H1 (cell line): ENCODE results near the gene SLC25A48. TPM values are rescaled to one million over a fixed set of nuclear protein-coding genes. Genes with fewer than 3 reads are reported as not detected.

Source experiments
- CTCF ChIA-PET: fragments of 300-600 bp; sonication (Branson Sonifier 250); formaldehyde crosslinking; loops from one replicate; lab custom pipeline; 2021; ENCODE audit not compliant: partially characterized antibody; lab: Charles Lee
- POLR2A ChIA-PET: fragments of 300-600 bp; sonication (Branson Sonifier 250); formaldehyde crosslinking; loops from one replicate; lab custom pipeline; 2021; ENCODE audit warnings: inconsistent platforms; ENCODE audit not compliant: partially characterized antibody; lab: Charles Lee
- DNase-seq, 2 experiments: peaks; one replicate each; pipeline versions ENCODE4 v3.0.0 to v3.0.0-alpha.2; 2010 to 2022; ENCODE audit warnings: low spot score in 2 of 2, low read depth in 1 of 2, mixed read lengths in 1 of 2
- FAIRE-seq: peaks from 2 replicates; lab custom pipeline; 2011; peaks lifted over from hg19 to GRCh38; lab: Jason Lieb, UNC
- H2AFZ ChIP-seq: 2 replicates; pipeline ENCODE4 v1.8.1; 2012; ENCODE audit warnings: low read length, inconsistent platforms
- H2AK5ac ChIP-seq: 2 replicates; pipeline ENCODE4 v1.6.1; 2013; ENCODE audit warnings: low read depth, low read length
- H2BK120ac ChIP-seq: replicated peaks from 2 replicates; pipeline ENCODE3; 2013; ENCODE audit warnings: low read depth, low read length, inconsistent platforms
- H2BK12ac ChIP-seq: 2 replicates; pipeline ENCODE4 v1.6.1; 2013; ENCODE audit warnings: low read depth, low read length
- H2BK15ac ChIP-seq: 2 replicates; pipeline ENCODE4 v1.6.1; 2013; ENCODE audit warnings: low read length
- H2BK20ac ChIP-seq: 2 replicates; pipeline ENCODE4 v1.6.1; 2013; ENCODE audit warnings: low read length
- H2BK5ac ChIP-seq: 2 replicates; pipeline ENCODE4 v1.6.1; 2013; ENCODE audit warnings: low read depth, low read length
- H3K14ac ChIP-seq: 2 replicates; pipeline ENCODE4 v1.6.1; 2013; ENCODE audit warnings: inconsistent platforms; ENCODE audit not compliant: insufficient read length
- H3K18ac ChIP-seq: 2 replicates; pipeline ENCODE4 v1.6.1; 2013; ENCODE audit warnings: low read length; ENCODE audit errors: extremely low read depth
- H3K23ac ChIP-seq: 2 replicates; pipeline ENCODE4 v1.6.1; 2013; ENCODE audit warnings: inconsistent platforms; ENCODE audit not compliant: insufficient read length
- H3K23me2 ChIP-seq: 2 replicates; pipeline ENCODE4 v1.6.1; 2013; ENCODE audit warnings: low read depth, low read length
- H3K27ac ChIP-seq: 2 replicates; pipeline ENCODE4 v1.6.1; 2011; ENCODE audit warnings: low read depth, low read length, inconsistent platforms
- H3K27me3 ChIP-seq, 4 experiments: replicated peaks in 1 of 4; 1 replicate in 1 of 4; 2 replicates in 3 of 4; pipeline versions ENCODE4 v1.6.1 to v1.8.1; 2011 to 2013; ENCODE audit warnings: low read length in 3 of 4, mild to moderate bottlenecking in 3 of 4, inconsistent platforms in 2 of 4, mixed read lengths in 2 of 4, moderate library complexity in 1 of 4; ENCODE audit not compliant: control insufficient read depth in 3 of 4, insufficient read depth in 3 of 4; ENCODE audit errors: extremely low read depth in 1 of 4
- H3K36me3 ChIP-seq, 4 experiments: 2 replicates each; pipeline versions ENCODE4 v1.6.1 to v1.8.1; 2011 to 2013; ENCODE audit warnings: mild to moderate bottlenecking in 4 of 4, low read length in 3 of 4, moderate library complexity in 2 of 4, control low read depth in 1 of 4, inconsistent platforms in 1 of 4; ENCODE audit not compliant: insufficient read depth in 4 of 4, control insufficient read depth in 2 of 4
- H3K4ac ChIP-seq: replicated peaks from 2 replicates; pipeline ENCODE3; 2013; ENCODE audit warnings: low read length, low read depth, mixed read lengths, inconsistent platforms; ENCODE audit not compliant: insufficient read length
- H3K4me1 ChIP-seq, 4 experiments: replicated peaks in 1 of 4; 1 replicate in 1 of 4; 2 replicates in 3 of 4; pipeline versions ENCODE4 v1.6.1 to v1.8.1; 2011 to 2013; ENCODE audit warnings: low read length in 3 of 4, inconsistent platforms in 2 of 4, mixed read lengths in 1 of 4; ENCODE audit not compliant: insufficient read depth in 4 of 4, control insufficient read depth in 3 of 4
- H3K4me2 ChIP-seq, 2 experiments: 2 replicates each; pipeline versions ENCODE4 v1.6.1 to v1.8.1; 2011 to 2013; ENCODE audit warnings: low read depth in 2 of 2, low read length in 2 of 2, control low read depth in 1 of 2, inconsistent platforms in 1 of 2, mild to moderate bottlenecking in 1 of 2; ENCODE audit not compliant: insufficient read depth in 1 of 2
- H3K4me3 ChIP-seq, 4 experiments: fragments of 200-600, 300-600 bp in 1 of 4; sonication (generic), shearing (Covaris generic), sonication (Bioruptor Twin) in 1 of 4; 2 replicates each; pipeline versions ENCODE4 v1.5.1 to v1.8.1; 2011 to 2016; ENCODE audit warnings: low read length in 4 of 4, low read depth in 3 of 4, control low read depth in 2 of 4, inconsistent platforms in 2 of 4, mild to moderate bottlenecking in 2 of 4, mixed read lengths in 1 of 4, moderate library complexity in 1 of 4; ENCODE audit not compliant: insufficient read depth in 2 of 4; ENCODE audit errors: extremely low read depth in 1 of 4
- H3K56ac ChIP-seq: replicated peaks from 2 replicates; pipeline ENCODE3; 2013; ENCODE audit warnings: low read depth, mild to moderate bottlenecking, mixed read lengths, low read length, inconsistent platforms; ENCODE audit not compliant: insufficient read length
- H3K79me1 ChIP-seq: 2 replicates; pipeline ENCODE4 v1.6.1; 2013; ENCODE audit warnings: low read depth, low read length, control low read depth
- H3K79me2 ChIP-seq, 2 experiments: 2 replicates each; pipeline versions ENCODE4 v1.6.1 to v1.8.1; 2012 to 2013; ENCODE audit warnings: low read length in 2 of 2, mild to moderate bottlenecking in 2 of 2, inconsistent platforms in 1 of 2; ENCODE audit not compliant: insufficient read depth in 2 of 2, control insufficient read depth in 1 of 2
- H3K9ac ChIP-seq, 4 experiments: replicated peaks in 1 of 4; 1 replicate in 1 of 4; 2 replicates in 3 of 4; pipeline versions ENCODE4 v1.6.1 to v1.8.1; 2011 to 2013; ENCODE audit warnings: low read depth in 3 of 4, low read length in 3 of 4, control low read depth in 2 of 4, mild to moderate bottlenecking in 2 of 4, moderate library complexity in 2 of 4, inconsistent platforms in 1 of 4; ENCODE audit errors: extremely low read depth in 1 of 4
- H3K9me3 ChIP-seq, 2 experiments: 2 replicates each; pipeline versions ENCODE4 v1.6.1 to v1.8.1; 2012 to 2013; ENCODE audit warnings: mild to moderate bottlenecking in 2 of 2, moderate library complexity in 2 of 2, control low read depth in 1 of 2, inconsistent platforms in 1 of 2, low read depth in 1 of 2, low read length in 1 of 2, mixed read lengths in 1 of 2; ENCODE audit not compliant: insufficient read depth in 2 of 2
- H4K20me1 ChIP-seq, 2 experiments: replicated peaks in 1 of 2; 2 replicates each; pipeline versions ENCODE3 to v1.8.1; 2011 to 2013; ENCODE audit warnings: inconsistent platforms in 2 of 2, low read length in 2 of 2, mild to moderate bottlenecking in 1 of 2; ENCODE audit not compliant: insufficient read depth in 2 of 2, control insufficient read depth in 1 of 2
- H4K5ac ChIP-seq: 2 replicates; pipeline ENCODE4 v1.6.1; 2013; ENCODE audit warnings: low read length, low read depth, mixed read lengths, inconsistent platforms; ENCODE audit not compliant: insufficient read length
- H4K8ac ChIP-seq: 2 replicates; pipeline ENCODE4 v1.8.0; 2013; ENCODE audit warnings: mild to moderate bottlenecking, moderate library complexity, low read length, inconsistent platforms; ENCODE audit not compliant: insufficient read depth; ENCODE audit errors: extremely low read depth
- H4K91ac ChIP-seq: replicated peaks from 2 replicates; pipeline ENCODE3; 2013; ENCODE audit warnings: low read length, mixed read lengths, inconsistent platforms; ENCODE audit not compliant: insufficient read length
- ATF2 ChIP-seq: IDR thresholded peaks from 2 replicates; pipeline ENCODE4 v1.6.1; 2012; ENCODE audit warnings: low read length, inconsistent platforms
- CHD1 ChIP-seq: IDR thresholded peaks from 2 replicates; pipeline ENCODE4 v1.6.1; 2012; ENCODE audit warnings: low read depth, low read length, improper control_type of control experiment
- EP300 ChIP-seq, 2 experiments: IDR thresholded peaks; 1 replicate in 1 of 2; 2 replicates in 1 of 2; pipeline ENCODE4 v1.6.1; 2011 to 2012; ENCODE audit warnings: low read depth in 2 of 2, low read length in 2 of 2, mild to moderate bottlenecking in 2 of 2, borderline replicate concordance in 1 of 2, inconsistent platforms in 1 of 2, moderate library complexity in 1 of 2
- HDAC2 ChIP-seq, 2 experiments: fragments of 300-600 bp in 1 of 2; sonication (generic) in 1 of 2; IDR thresholded peaks; 2 replicates each; pipeline ENCODE4 v1.6.1; 2011 to 2012; ENCODE audit warnings: low read depth in 2 of 2, low read length in 2 of 2, mild to moderate bottlenecking in 2 of 2, moderate library complexity in 2 of 2, borderline replicate concordance in 1 of 2, inconsistent platforms in 1 of 2
- KDM1A ChIP-seq: fragments of 200-600, 300-600 bp; sonication (generic); IDR thresholded peaks from 2 replicates; pipeline ENCODE4 v1.7.1; 2016; ENCODE audit warnings: mild to moderate bottlenecking, low read length, borderline replicate concordance
- MAFK ChIP-seq: IDR thresholded peaks from 2 replicates; pipeline ENCODE4 v1.6.1; 2012; ENCODE audit warnings: low read depth, mild to moderate bottlenecking, improper control_type of control experiment, low read length
- POLR2A ChIP-seq, 2 experiments: IDR thresholded peaks; 1 replicate in 1 of 2; 2 replicates in 1 of 2; pipeline ENCODE4 v1.6.1; 2011; ENCODE audit warnings: low read depth in 2 of 2, low read length in 2 of 2, mild to moderate bottlenecking in 2 of 2; ENCODE audit errors: control extremely low read depth in 1 of 2
- SIN3A ChIP-seq, 2 experiments: IDR thresholded peaks in 1 of 2; conservative IDR thresholded peaks in 1 of 2; 2 replicates each; pipeline ENCODE4 v1.6.1; 2011 to 2012; ENCODE audit warnings: low read length in 2 of 2, improper control_type of control experiment in 1 of 2, low read depth in 1 of 2, mild to moderate bottlenecking in 1 of 2
- WGBS, 2 experiments: shearing (Covaris generic) in 1 of 2; methylation state at CpG; one replicate each; pipeline versions ENCODE4 v1.1.6 to v1.1.7; 2013 to 2015; ENCODE audit warnings: low lambda C conversion rate in 2 of 2, mixed read lengths in 2 of 2, inconsistent platforms in 1 of 2, low coverage in 1 of 2, missing lambda C conversion rate in 1 of 2; ENCODE audit not compliant: insufficient replicate concordance in 2 of 2, insufficient coverage in 1 of 2, insufficient read length in 1 of 2; ENCODE audit errors: extremely low coverage in 1 of 2, missing lambda C conversion rate in 1 of 2; 5-methylcytosine and 5-hydroxymethylcytosine counted together
- polyA plus RNA-seq, 7 experiments: library from polyadenylated mRNA; depleted of rRNA in 3 of 7; stranded (reverse) in 5 of 7; unstranded in 2 of 7; fragments of >200 nt in 5 of 7; fragments of 200-250 nt in 2 of 7; gene quantifications; 1 replicate in 5 of 7; 2 replicates in 1 of 7; 4 replicates in 1 of 7; pipeline versions ENCODE4 v1.2.1 to v1.2.3, GENCODE V29; 2011 to 2013; ENCODE audit warnings: missing spikeins in 2 of 7, mixed read lengths in 2 of 7
- total RNA-seq: library from RNA; stranded (reverse); fragmentation: NEBNext Ultra II Directional; extraction: Animal tissue kit (Norgen Biotek cat#: 25700); gene quantifications from 2 replicates; pipeline ENCODE4 v1.2.1, GENCODE V29; 2021

Gene SLC25A48
- total and polyA plus RNA-seq, 2 of the 8 experiments (the other 6 are each of a cell fraction or from before 2014, with no cell fraction given) = 1.3 to 1.8 TPM

- no peaks in the 10 kb centered on the region for H3K79me2 ChIP-seq
- H3K36me3 ChIP-seq = no peaks in the 10 kb centered on the region; a peak in 1 of 8 replicates
- H3K4ac ChIP-seq = no peak overlapping the region
- H2BK15ac ChIP-seq = no peak overlapping the region; the same call in 1 of the 2 replicates
- H3K23me2 ChIP-seq = no peaks in the 10 kb centered on the region
- H3K4me1 ChIP-seq = peaks cover 0 to 11% (median 3%) of the 10 kb centered on the region in 4 experiments; a peak in 3 of 7 replicates
- no peak overlapping the region; the same call in 1 of the 2 replicates for H4K8ac ChIP-seq
- no peak overlapping the region for H2AFZ ChIP-seq
- H4K5ac ChIP-seq = no peak overlapping the region
- 97% methylated on average over 5 of the region's 5 CpGs; no CpG with 5 or more reads in 1 of the 2 experiments for WGBS, 2 experiments
- no peaks in the 10 kb centered on the region for H4K20me1 ChIP-seq
- DNase-seq (no peak), FAIRE-seq (no peak)
- H2BK5ac ChIP-seq = peak overlapping the region; percentile 81; the same call in 1 of the 2 replicates
- POLR2A ChIA-PET = no interaction called here
- no peaks in the 10 kb centered on the region for H3K79me1 ChIP-seq
- H2BK12ac ChIP-seq = peak overlapping the region; percentile 76; the same call in 1 of the 2 replicates
- no peak overlapping the region for H3K4me3 ChIP-seq
- H3K9ac ChIP-seq = no peak overlapping the region
- 0 out of 2 replicates have a peak overlapping the region, but pooled peaks have one; percentile 11 for H2AK5ac ChIP-seq
- H2BK20ac ChIP-seq = peak overlapping the region; percentile 2; the same call in 1 of the 2 replicates
- CTCF ChIA-PET = interaction anchor here (0.6 to 4.9 kb wide), 8 partner anchors 9 to 261 kb away, joined by 3 to 28 read pairs (median 3); partner anchors contain the start of gene SLC25A48
- no peak overlapping the region for H3K56ac ChIP-seq
- no peak overlapping the region for H4K91ac ChIP-seq
- H3K9me3 ChIP-seq = no peaks in the 10 kb centered on the region
- peak overlapping the region; percentile 72 for H3K18ac ChIP-seq
- H3K4me2 ChIP-seq = 0 out of 4 replicates have a peak overlapping the region, but pooled peaks have one; percentile 11 to 24
- H3K14ac ChIP-seq = no peak overlapping the region
- peak overlapping the region; percentile 8; the same call in 1 of the 2 replicates for H3K27ac ChIP-seq
- no peak overlapping the region for H2BK120ac ChIP-seq
- no peaks in the 10 kb centered on the region for H3K27me3 ChIP-seq
- no peak overlapping the region for H3K23ac ChIP-seq
- TF ChIP-seq CHD1 (no peak), KDM1A (0 out of 2 replicates have a peak, but pooled peaks have one; percentile 22), SIN3A (conservative IDR thresholded peaks at IDR 0.05 in 1 of 2, IDR thresholded peaks at IDR 0.05 in 1 of 2; ENCODE audit: low read depth in 1 of 2, low read length in 2 of 2) (0 out of 4 replicates have a peak, but pooled peaks of 1 of the 2 experiments have one; percentile 29), HDAC2 (IDR thresholded peaks at IDR 0.05; ENCODE audit: borderline replicate concordance in 1 of 2, low read depth in 2 of 2, low read length in 2 of 2) (no peak), POLR2A (IDR thresholded peaks at IDR 0.05; ENCODE audit: control extremely low read depth in 1 of 2, low read depth in 2 of 2, low read length in 2 of 2) (no peak), ATF2 (peak; percentile 44; the same call in 1 of the 2 replicates), MAFK (peak; percentile 72), EP300 (IDR thresholded peaks at IDR 0.05; ENCODE audit: borderline replicate concordance in 1 of 2, low read depth in 2 of 2, low read length in 2 of 2) (peak in 1 of 2 experiments; percentile 91; a peak in 1 of 3 replicates)
Observed at GRCh38 chr5:135821061-135821801, 13.2 kb upstream of the SLC25A48 start.
